Suppressor macrophage treated with lipopolysaccharide for 1 hour (primary cell): ENCODE data around the gene LRBA.

ENCODE experiments used
- DNase-seq, 3 donors: peaks; one replicate each; pipeline ENCODE4 v3.0.0-alpha.2; 2020 to 2022

LRBA gene

GRCh38 chr4:150310159-150310895 is 704.8 kb downstream of the LRBA start:
- DNase-seq, result no peak

- no peak for DNase-seq
These were observed 706.1 kb downstream of the LRBA start for GRCh38 chr4:150308824-150309472.

- no peak for DNase-seq
These were observed 708.4 kb downstream of the LRBA start for GRCh38 chr4:150306719-150307118.

GRCh38 chr4:150305995-150306394 is 709.1 kb downstream of the LRBA start:
- DNase-seq, result no peak

- DNase-seq, result peak; percentile 69 to 86 (median 83)
These were observed 712.5 kb downstream of the LRBA start for GRCh38 chr4:150302553-150302952.

GRCh38 chr4:150299816-150300215 is 715.3 kb downstream of the LRBA start:
- DNase-seq, result no peak

GRCh38 chr4:150297861-150298474 is 717.1 kb downstream of the LRBA start:
- peak; percentile 65 to 72 (median 70) for DNase-seq

- DNase-seq, result no peak
These were observed 725.2 kb downstream of the LRBA start for GRCh38 chr4:150289881-150290280.

GRCh38 chr4:150289198-150289597 is 725.9 kb downstream of the LRBA start:
- no peak for DNase-seq

GRCh38 chr4:150286656-150287055 is 728.4 kb downstream of the LRBA start:
- DNase-seq, result no peak

- no peak for DNase-seq
These were observed 731.4 kb downstream of the LRBA start for GRCh38 chr4:150283689-150284088.

GRCh38 chr4:150280975-150281374 is 734.1 kb downstream of the LRBA start:
- DNase-seq, result no peak

- peak; percentile 79 to 82 (median 80) for DNase-seq
These were observed 734.8 kb downstream of the LRBA start for GRCh38 chr4:150280081-150280895.

GRCh38 chr4:150278206-150278605 is 736.9 kb downstream of the LRBA start:
- no peak for DNase-seq

GRCh38 chr4:150268444-150268843 is 746.6 kb downstream of the LRBA start:
- DNase-seq, result peak in 2 of 3 donors; percentile 37 to 40

GRCh38 chr4:150265806-150266205 is 749.3 kb downstream of the LRBA start:
- no peak for DNase-seq

- no peak for DNase-seq
These were observed 750.4 kb downstream of the LRBA start for GRCh38 chr4:150264595-150265161.

GRCh38 chr4:150262611-150263010 is 752.5 kb downstream of the LRBA start:
- DNase-seq, result no peak

- DNase-seq, result no peak
These were observed 753.5 kb downstream of the LRBA start for GRCh38 chr4:150261571-150261970.

GRCh38 chr4:150259861-150260567 is 755.1 kb downstream of the LRBA start:
- DNase-seq, result no peak

- no peak for DNase-seq
These were observed 756.5 kb downstream of the LRBA start for GRCh38 chr4:150258569-150258968.
